Activated naive CD8-positive, alpha-beta T cell treated with anti-CD3 and anti-CD28 coated beads for 36 hours (primary cell): ENCODE results near the gene PNPLA2. TPM values are rescaled to one million over a fixed set of nuclear protein-coding genes. Genes with fewer than 3 reads are reported as not detected.

Experiments
- DNase-seq: peaks from one replicate; pipeline ENCODE4 v3.0.0; 2021
- H3K27ac Mint-ChIP-seq: one replicate; pipeline ENCODE4 v1.8.0; 2022; ENCODE audit warnings: mild to moderate bottlenecking, moderate library complexity, mixed read lengths
- H3K27me3 Mint-ChIP-seq: one replicate; pipeline ENCODE4 v1.8.0; 2022; ENCODE audit warnings: mild to moderate bottlenecking, mixed read lengths
- H3K36me3 Mint-ChIP-seq: one replicate; pipeline ENCODE4 v1.8.0; 2021; ENCODE audit warnings: mild to moderate bottlenecking, mixed read lengths
- H3K4me1 Mint-ChIP-seq: one replicate; pipeline ENCODE4 v1.8.0; 2021; ENCODE audit warnings: mixed read lengths
- H3K4me3 Mint-ChIP-seq: one replicate; pipeline ENCODE4 v1.8.0; 2022; ENCODE audit warnings: mild to moderate bottlenecking, moderate library complexity, mixed read lengths
- H3K9me3 Mint-ChIP-seq: one replicate; pipeline ENCODE4 v1.8.0; 2022; ENCODE audit warnings: mixed read lengths
- total RNA-seq, 2 experiments: library from RNA; stranded (reverse); gene quantifications; one replicate each; pipeline ENCODE4 v1.2.3, GENCODE V29; 2021

PNPLA2 gene
- total RNA-seq, 2 experiments from 2014 or later: 32.7 to 34.7 TPM

DNA sequence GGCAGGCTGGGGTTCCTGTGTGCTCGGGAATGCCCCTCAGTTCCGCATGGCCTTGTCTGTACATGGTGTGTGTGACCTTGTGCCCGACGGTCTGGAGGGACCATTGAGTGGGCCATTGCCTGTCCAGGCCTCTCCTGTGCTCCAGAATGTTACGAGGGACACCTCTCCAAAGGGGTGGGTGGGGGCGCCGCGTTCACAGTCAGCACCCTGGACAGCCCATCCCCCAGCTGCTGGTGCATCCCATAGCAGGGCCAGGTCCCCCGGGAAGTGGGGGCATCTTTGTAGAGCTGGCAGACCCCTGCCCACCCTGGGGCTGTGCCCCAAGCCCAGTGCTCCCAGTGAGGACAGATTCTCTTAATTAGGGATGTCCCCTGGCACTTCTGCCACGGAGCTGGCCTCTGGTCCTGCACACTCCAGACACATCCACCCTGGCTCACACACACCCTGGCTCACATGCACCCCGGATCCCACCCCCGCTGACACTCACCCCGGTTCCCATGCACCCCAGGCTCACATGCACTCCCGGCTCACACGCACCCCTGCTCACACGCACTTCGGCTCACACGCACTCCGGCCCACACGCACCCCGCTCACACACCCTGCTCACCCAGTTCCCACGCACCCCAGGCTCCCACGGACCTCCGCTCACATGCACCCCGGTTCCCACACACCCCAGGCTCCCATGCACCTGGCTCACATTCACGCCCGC, 39.5 kb downstream of the PNPLA2 start:
- Mint-ChIP-seq H3K4me3 (no peak overlapping the region), H3K36me3 (no peaks in the 10 kb centered on the region), H3K4me1 (peaks cover 2% of the 10 kb centered on the region), H3K27ac (no peak overlapping the region), H3K9me3 (no peaks in the 10 kb centered on the region), H3K27me3 (no peaks in the 10 kb centered on the region)
- no peak for DNase-seq

DNA sequence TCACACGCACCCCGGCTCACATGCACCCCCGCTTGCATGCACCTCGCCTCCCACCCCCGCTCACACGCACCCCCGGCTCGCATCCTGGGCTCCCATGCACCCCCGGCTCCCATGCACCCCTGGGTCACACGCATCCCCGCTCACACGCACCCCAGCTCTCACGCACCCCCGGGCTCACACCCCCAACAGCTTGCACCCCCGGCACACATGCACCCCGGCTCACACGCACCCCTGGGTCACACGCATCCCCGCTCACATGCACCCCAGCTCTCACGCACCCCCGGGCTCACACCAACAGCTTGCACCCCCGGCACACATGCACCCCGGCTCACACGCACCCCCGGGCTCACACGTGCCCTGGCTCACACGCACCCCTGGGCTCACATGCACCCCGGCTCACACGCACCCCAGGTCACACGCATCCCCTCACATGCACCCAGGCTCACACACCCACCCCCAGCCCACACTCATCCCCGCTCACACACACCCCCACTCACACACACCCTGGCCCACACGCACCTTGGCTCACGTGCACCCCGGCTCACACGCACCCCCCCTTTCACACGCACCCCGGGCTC, 40.1 kb downstream of the PNPLA2 start:
- H3K4me3 Mint-ChIP-seq: no peak overlapping the region
- H3K4me1 Mint-ChIP-seq: peaks cover 2% of the 10 kb centered on the region
- H3K27ac Mint-ChIP-seq: no peak overlapping the region
- H3K36me3 Mint-ChIP-seq: no peaks in the 10 kb centered on the region
- no peaks in the 10 kb centered on the region for H3K27me3 Mint-ChIP-seq
- no peaks in the 10 kb centered on the region for H3K9me3 Mint-ChIP-seq
- no peak for DNase-seq

DNA sequence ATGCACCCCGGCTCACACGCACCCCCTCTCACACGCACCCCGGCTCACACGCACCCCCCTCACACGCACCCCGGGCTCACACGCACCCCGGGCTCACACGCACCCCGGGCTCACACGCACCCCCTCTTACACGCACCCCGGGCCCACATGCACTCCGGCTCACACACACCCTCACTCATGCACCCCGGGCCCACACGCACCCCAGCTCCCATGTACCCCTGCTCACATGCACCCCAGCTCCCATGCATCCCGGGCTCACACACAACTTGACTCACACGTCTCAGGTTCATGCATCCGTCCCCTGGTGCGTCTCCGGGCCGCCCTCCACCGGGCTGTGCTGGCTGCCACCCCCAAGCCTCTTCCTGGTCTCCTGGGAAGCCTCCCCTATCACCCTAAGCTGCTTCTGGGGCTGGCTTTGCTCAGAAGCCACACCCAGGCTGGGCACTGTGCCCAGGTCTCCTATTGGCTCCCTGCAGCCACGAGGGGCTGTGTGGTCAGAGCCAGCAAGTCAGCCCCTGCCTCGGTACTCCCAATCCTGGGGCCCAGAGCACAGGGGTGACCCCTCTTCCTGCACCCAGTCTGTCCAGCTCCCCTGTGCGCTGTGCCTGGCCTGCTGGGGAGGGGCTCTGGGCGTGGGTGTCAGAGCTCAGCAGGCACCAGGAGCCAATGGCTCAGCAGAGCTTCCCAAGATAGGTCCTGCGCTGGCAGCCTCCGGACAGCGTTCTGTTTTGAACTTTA, 40.8 kb downstream of the PNPLA2 start:
- Mint-ChIP-seq H3K27ac (no peak overlapping the region), H3K9me3 (no peaks in the 10 kb centered on the region), H3K27me3 (no peaks in the 10 kb centered on the region), H3K4me1 (peaks cover 2% of the 10 kb centered on the region), H3K36me3 (no peaks in the 10 kb centered on the region), H3K4me3 (no peak overlapping the region)
- DNase-seq: no peak

DNA sequence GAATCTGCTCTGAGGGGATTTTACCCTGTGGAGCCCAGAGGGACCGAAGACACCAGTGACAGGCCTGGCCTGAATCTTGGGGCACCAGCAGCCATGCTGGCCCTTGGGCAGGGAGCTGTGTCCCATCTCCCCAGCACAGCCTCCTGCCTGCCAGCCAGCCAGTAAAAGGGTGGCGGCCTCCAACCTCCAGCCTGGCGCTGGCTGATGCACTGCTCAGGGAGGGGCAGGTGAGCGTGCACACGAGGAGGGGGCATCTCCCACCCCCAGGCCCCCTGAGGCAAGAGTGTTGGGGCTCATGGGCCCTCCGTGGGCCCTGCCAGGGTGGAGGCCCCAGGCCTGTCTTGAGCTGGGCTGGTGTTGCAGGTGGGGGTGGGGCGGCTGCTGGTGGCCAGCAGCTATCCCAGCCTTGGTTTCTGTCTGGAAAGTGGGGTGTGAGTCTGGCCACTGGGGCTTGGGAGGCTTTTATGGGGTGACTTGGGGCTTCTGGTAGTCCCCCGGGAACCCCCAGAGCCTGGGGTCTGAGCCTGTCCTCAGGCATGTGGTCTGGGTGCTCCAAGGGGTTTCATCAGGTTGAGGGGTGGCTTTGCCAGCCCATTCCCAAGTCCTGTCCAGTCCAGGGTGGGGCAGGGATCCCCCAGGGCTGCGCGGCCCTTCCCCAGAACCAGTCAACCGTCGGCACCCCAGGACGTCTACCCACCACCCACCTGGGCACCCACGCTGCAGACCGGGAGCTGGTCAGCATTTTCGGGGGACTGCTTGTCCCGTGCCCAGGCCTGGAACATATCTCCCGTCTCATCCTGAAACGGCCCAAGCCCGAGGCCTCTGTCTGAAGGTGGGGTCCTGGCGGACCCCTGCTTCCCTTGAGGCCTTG, 41.8 kb downstream of the PNPLA2 start:
- H3K4me3 Mint-ChIP-seq: no peak overlapping the region
- DNase-seq: no peak
- no peaks in the 10 kb centered on the region for H3K9me3 Mint-ChIP-seq
- H3K36me3 Mint-ChIP-seq: no peaks in the 10 kb centered on the region
- H3K27me3 Mint-ChIP-seq: no peaks in the 10 kb centered on the region
- H3K27ac Mint-ChIP-seq: no peak overlapping the region
- peaks cover 2% of the 10 kb centered on the region for H3K4me1 Mint-ChIP-seq

DNA sequence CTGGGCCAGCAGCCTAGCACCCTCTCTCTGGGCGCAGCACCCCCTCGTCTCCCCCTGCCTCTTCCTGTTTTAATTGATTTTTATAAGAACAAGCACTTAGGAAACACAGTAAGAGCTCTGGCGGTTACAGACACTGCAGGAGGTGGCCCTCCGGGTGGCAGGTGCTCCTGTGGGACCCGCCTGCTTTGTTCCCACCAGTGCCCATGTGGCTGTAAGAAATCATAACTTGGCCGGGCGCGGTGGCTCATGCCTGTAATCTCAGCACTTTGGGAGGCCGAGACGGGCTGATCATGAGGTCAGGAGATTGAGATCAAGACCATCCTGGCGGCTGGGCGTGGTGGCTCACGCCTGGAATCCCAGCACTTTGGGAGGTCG, 42.4 kb downstream of the PNPLA2 start:
- DNase-seq: no peak
- H3K4me3 Mint-ChIP-seq: no peak overlapping the region
- peaks cover 2% of the 10 kb centered on the region for H3K4me1 Mint-ChIP-seq
- H3K27me3 Mint-ChIP-seq: no peaks in the 10 kb centered on the region
- no peaks in the 10 kb centered on the region for H3K36me3 Mint-ChIP-seq
- no peak overlapping the region for H3K27ac Mint-ChIP-seq
- H3K9me3 Mint-ChIP-seq: no peaks in the 10 kb centered on the region

DNA sequence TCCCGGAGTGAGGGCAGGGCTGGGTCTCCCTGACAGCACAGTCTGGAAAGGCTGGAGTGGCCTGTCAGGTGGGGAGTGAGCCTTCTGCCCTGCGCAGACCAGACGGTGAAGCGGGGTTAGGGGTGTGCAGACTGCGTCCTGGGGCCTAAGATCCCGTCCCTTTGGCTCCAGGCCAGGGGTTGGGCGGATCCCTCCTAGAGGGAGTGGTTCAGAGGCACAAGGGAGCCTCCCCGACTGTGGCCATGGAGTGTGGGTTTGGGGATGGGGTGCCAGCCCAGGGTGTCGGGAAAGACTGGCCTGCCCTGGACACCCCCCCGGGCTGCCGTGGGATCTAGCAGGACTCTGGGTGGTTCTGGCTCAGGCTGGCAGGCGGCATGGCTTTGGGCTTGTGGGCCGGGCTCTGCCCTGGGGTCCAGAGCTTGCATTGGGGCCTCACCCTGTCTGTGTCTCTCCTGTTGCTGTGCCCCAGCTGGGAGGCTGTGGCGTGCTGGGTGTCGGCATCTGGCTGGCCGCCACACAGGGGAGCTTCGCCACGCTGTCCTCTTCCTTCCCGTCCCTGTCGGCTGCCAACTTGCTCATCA, 43.5 kb downstream of the PNPLA2 start:
- no peaks in the 10 kb centered on the region for H3K36me3 Mint-ChIP-seq
- H3K4me3 Mint-ChIP-seq: no peak overlapping the region
- H3K9me3 Mint-ChIP-seq: no peaks in the 10 kb centered on the region
- H3K4me1 Mint-ChIP-seq: peaks cover 2% of the 10 kb centered on the region
- H3K27ac Mint-ChIP-seq: no peak overlapping the region
- no peak for DNase-seq
- H3K27me3 Mint-ChIP-seq: no peaks in the 10 kb centered on the region

DNA sequence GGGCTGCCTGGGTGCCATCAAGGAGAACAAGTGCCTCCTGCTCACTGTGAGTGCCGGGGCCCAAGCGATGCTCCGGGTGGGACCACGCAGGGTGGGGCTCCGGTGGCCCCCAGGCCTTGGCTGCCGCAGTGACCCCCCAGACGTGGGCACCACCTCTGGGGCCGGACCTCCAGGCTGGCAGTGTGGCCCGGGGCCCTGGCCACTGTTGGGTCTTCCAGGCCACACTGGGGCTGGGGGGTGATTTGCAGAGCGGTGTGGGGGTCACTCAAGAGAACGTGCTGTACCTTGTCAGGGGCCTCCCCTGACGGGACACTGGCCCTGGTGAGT, 43.9 kb downstream of the PNPLA2 start:
- Mint-ChIP-seq H3K27me3 (no peaks in the 10 kb centered on the region), H3K27ac (no peak overlapping the region), H3K36me3 (no peaks in the 10 kb centered on the region), H3K9me3 (no peaks in the 10 kb centered on the region), H3K4me1 (peaks cover 2% of the 10 kb centered on the region), H3K4me3 (no peak overlapping the region)
- DNase-seq: no peak

DNA sequence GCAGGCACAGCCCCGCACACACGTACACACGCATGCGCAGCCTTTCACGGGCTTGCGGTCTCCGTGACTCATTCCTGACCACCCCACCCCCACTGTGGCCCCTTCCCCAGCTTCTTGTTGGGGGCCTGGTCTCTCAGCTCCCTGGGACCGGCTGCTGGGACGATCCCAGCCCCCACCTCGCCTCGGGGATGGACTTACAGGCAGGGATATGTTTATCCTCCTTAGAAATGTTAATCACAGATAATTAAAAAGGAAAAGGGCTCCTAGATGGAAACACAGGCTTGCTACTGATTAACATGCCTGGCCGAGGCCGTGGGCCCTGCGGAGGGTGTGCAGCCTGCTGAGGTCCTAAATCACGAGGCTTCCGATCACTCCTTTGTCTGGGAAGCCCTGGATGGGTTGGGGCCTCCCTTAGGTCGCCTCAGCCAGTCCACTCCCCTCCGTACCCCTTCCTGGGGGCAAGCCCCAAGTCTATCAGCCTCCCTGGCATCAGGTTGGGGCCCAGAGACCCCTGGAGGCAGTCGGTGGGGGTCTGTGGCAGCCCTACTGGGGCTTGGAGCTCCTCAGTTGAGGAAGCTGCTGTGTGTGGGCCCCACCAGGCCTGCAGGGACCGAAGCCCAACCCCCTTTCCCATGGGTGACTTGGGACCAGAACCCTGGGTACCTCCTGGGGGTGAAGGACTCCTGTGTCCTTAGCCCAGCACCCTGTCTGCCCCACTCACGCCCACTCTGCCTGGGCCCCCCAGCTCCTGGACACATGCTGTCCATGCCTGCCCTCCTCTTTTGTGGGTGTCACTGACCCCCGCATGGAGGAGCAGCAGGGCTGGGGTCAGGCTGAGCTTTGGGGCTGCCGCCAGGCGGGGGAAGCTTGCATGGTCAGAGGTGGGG, 44.6 kb downstream of the PNPLA2 start:
- Mint-ChIP-seq H3K27me3 (no peaks in the 10 kb centered on the region), H3K4me3 (no peak overlapping the region), H3K4me1 (peaks cover 2% of the 10 kb centered on the region), H3K27ac (no peak overlapping the region), H3K9me3 (no peaks in the 10 kb centered on the region), H3K36me3 (no peaks in the 10 kb centered on the region)
- no peak for DNase-seq

DNA sequence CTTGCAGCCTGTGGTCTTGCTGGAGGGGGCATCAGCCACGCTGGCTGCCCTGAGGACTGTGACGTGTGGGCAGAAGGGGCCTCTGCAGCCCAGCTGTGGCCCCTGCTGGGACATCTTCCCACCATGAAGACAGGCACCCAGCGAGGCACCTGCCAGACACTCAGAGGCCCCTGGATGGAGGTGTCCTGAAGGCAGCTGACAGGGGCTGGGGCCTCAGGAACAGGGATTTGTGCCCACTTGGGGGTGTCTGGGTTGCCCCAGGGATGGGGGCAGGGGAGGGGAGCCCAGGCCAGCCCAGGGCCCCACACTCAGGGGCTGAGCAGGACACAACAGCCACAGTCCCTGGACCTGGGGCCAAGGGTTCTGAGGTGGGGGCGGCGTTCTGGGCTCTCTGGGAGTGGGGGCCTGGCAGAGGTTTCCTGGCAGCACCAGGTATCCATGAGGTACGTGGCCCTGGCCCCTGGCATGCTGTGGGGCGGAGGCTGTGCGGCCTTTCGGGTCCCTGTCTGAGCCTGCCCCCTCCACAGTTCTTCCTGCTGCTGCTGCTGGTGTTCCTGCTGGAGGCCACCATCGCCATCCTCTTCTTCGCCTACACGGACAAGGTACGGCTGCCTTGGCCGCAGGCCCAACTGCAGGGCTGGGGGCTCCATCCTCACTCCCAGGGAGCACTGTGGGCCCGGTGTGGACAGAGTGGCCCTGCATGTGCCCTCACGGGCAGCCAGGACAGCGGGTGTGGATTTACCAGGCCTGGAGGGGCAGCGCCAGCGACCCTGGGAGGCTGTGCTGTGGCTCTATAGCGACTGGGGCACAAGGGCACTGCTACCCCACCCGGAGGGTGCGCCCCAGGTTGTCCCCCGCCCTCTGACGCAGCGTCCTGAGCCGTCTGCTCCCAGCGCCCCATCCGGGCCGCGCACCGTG, 45.5 kb downstream of the PNPLA2 start:
- H3K9me3 Mint-ChIP-seq: no peaks in the 10 kb centered on the region
- H3K27ac Mint-ChIP-seq: no peak overlapping the region

DNA sequence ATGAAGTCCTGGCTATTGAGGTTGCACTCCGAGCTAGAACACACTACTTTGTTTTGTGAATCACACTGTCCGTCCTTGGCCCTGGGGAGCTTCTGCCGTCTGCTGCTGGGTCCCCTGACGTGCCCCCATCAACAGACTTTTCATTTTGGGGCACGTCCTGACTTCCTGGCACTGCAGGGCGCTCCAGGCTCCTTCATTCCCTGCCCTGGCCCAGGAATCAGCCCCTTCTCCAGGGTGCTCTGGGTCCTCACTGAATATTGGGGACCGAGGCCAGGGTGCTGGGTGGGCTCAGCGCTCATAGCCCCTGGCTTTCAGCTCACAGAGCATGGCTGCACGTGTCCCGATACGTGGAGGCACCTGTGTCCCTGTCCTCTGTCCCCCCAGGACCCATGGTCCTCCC, 46.2 kb downstream of the PNPLA2 start:
- H3K4me3 Mint-ChIP-seq: no peak overlapping the region
- H3K4me1 Mint-ChIP-seq: no peaks in the 10 kb centered on the region
- H3K36me3 Mint-ChIP-seq: no peaks in the 10 kb centered on the region
- DNase-seq: no peak
- no peak overlapping the region for H3K27ac Mint-ChIP-seq
- no peaks in the 10 kb centered on the region for H3K27me3 Mint-ChIP-seq
- no peaks in the 10 kb centered on the region for H3K9me3 Mint-ChIP-seq

More for the DNA sequence above, 45.5 kb downstream of the PNPLA2 start:
- no peak overlapping the region for H3K4me3 Mint-ChIP-seq
- no peaks in the 10 kb centered on the region for H3K36me3 Mint-ChIP-seq
- H3K27me3 Mint-ChIP-seq: no peaks in the 10 kb centered on the region
- no peak for DNase-seq
- H3K4me1 Mint-ChIP-seq: peaks cover 2% of the 10 kb centered on the region

DNA sequence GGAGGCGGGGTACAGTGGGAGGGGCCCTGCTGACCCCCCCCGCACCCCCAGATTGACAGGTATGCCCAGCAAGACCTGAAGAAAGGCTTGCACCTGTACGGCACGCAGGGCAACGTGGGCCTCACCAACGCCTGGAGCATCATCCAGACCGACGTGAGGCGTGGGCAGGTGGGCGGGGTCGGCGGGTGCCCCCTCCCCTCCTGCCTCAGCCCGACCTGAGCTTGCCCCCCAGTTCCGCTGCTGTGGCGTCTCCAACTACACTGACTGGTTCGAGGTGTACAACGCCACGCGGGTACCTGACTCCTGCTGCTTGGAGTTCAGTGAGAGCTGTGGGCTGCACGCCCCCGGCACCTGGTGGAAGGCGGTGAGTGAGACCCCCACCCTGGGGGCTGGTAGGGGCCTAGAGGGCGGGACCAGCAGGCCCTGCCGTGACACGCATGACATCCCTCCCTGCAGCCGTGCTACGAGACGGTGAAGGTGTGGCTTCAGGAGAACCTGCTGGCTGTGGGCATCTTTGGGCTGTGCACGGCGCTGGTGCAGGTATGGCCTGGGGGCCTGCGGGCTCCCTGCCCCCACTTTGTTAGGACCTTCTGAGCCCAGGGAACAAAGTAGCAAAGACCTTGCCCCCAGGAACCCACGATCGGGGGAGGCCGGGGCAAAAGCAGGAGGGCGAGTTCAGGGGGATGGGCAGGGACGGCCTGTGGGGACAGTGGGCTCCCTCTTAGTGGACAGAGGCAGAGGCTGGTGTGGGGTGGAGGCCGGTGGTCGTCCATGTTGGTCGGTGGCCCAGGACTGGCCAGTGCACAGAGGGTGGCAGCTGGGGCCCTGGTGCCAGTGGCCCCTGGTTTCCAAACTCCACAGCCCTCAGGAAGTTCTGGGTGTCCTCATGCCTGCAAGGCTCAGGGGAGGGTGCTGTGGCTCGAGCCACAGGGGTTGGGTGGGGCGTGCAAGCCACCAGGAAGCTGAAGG, 47.0 kb downstream of the PNPLA2 start:
- no peaks in the 10 kb centered on the region for H3K36me3 Mint-ChIP-seq
- no peak overlapping the region for H3K4me3 Mint-ChIP-seq
- DNase-seq: no peak
- H3K4me1 Mint-ChIP-seq: no peaks in the 10 kb centered on the region
- no peaks in the 10 kb centered on the region for H3K27me3 Mint-ChIP-seq
- H3K27ac Mint-ChIP-seq: no peak overlapping the region
- H3K9me3 Mint-ChIP-seq: no peaks in the 10 kb centered on the region

DNA sequence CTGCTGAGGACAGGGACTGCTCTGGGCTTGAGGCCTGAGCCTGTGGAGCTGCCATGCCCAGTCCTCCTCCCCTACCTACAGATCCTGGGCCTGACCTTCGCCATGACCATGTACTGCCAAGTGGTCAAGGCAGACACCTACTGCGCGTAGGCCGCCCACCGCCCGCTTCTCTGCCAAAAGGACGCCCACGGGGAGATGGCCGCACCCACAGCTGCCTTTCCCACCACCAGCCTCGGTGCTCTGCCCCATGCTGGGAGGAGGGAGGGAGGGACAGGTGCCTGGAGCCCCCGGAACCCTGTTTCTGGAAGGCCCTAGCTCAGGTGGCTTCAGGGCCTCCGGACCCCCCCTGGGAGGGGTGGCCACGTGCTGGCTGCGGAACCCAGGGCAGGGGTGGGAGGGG, 47.8 kb downstream of the PNPLA2 start:
- no peak for DNase-seq
- no peak overlapping the region for H3K4me3 Mint-ChIP-seq

More for the DNA sequence above, 47.8 kb downstream of the PNPLA2 start:
- Mint-ChIP-seq H3K9me3 (no peaks in the 10 kb centered on the region), H3K27ac (no peak overlapping the region), H3K27me3 (no peaks in the 10 kb centered on the region), H3K4me1 (no peaks in the 10 kb centered on the region), H3K36me3 (no peaks in the 10 kb centered on the region)
